ENCODE results near the gene FOSL2. TPM values are rescaled to one million over a fixed set of nuclear protein-coding genes. Genes with fewer than 3 reads are reported as not detected.

The FOSL2 gene
- total RNA-seq, 1 experiment from 2014 or later: 44.8 TPM

- intact Hi-C loops (cut with micrococcal nuclease): no loop called here
- no TSS peak for BruUV-seq (replicated peaks)
- H3K9me3 ChIP-seq (ENCODE audit: control insufficient read depth in 1 of 2, insufficient read depth in 1 of 2, low read depth in 1 of 2, low read length in 2 of 2): no peaks in the 10 kb centered on the region
- ChIA-PET RAD21 (ENCODE audit: low non-redundant PET in 1 of 2, low total read pairs in 2 of 2, uncharacterized antibody in 2 of 2, unreplicated experiment in 2 of 2) (no interaction called here), POLR2A (no interaction called here), CTCF (no interaction called here)
- H3K4me1 ChIP-seq (ENCODE audit: control insufficient read depth in 1 of 2, insufficient read depth in 2 of 2, low read length in 2 of 2): peaks cover 0 to 9% of the 10 kb centered on the region in 2 experiments; a peak in 2 of 4 replicates
- H3K4me3 ChIP-seq (replicated peaks in 1 of 2; ENCODE audit: low read depth in 1 of 2, low read length in 2 of 2): no peak overlapping the region
- H3K36me3 ChIP-seq (ENCODE audit: control insufficient read depth in 1 of 2, insufficient read depth in 2 of 2, low read length in 2 of 2): no peaks in the 10 kb centered on the region
- no peak overlapping the region for H3K4me2 ChIP-seq (ENCODE audit: low read length)
- no peak overlapping the region for H3K27ac ChIP-seq (ENCODE audit: low read depth, low read length)
- H3K27me3 ChIP-seq (ENCODE audit: insufficient read depth, low read length): no peaks in the 10 kb centered on the region
- DNase-seq (ENCODE audit: low read depth, low spot score) (no peak), ATAC-seq (no peak)
- H4K20me1 ChIP-seq (ENCODE audit: insufficient read depth): no peaks in the 10 kb centered on the region
- H2AFZ ChIP-seq (ENCODE audit: low read depth, low read length, poor library complexity, severe bottlenecking): no peak overlapping the region
- TF ChIP-seq CBX3 (IDR thresholded peaks at IDR 0.05; ENCODE audit: low read depth): no peak
- TF ChIP-seq EZH2 (IDR thresholded peaks at IDR 0.05): no peak
- TF ChIP-seq, protein P1, sequence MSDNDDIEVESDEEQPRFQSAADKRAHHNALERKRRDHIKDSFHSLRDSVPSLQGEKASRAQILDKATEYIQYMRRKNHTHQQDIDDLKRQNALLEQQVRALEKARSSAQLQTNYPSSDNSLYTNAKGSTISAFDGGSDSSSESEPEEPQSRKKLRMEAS (IDR thresholded peaks at IDR 0.05): no peak
- no peak for TF ChIP-seq RAD21 (IDR thresholded peaks at IDR 0.05; ENCODE audit: low read depth)
- H3K9me2 ChIP-seq (ENCODE audit: insufficient read depth): no peaks in the 10 kb centered on the region
- H3K79me2 ChIP-seq (ENCODE audit: insufficient read depth, low read length): no peaks in the 10 kb centered on the region
- no peak overlapping the region for H3K9ac ChIP-seq (ENCODE audit: low read length)
Observed at GRCh38 chr2:28368357-28368798, 24.3 kb upstream of the FOSL2 start.

GRCh38 chr2:28369358-28369757, 23.3 kb upstream of the FOSL2 start:
- ChIA-PET POLR2A (no interaction called here), CTCF (no interaction called here), RAD21 (ENCODE audit: low non-redundant PET in 1 of 2, low total read pairs in 2 of 2, uncharacterized antibody in 2 of 2, unreplicated experiment in 2 of 2) (interaction anchor here in 1 of 2 experiments (0.6 kb wide), 1 partner anchor 22 kb away, joined by 4 read pairs; no protein-coding TSS in a partner anchor)
- Histone ChIP-seq H3K4me1 (ENCODE audit: control insufficient read depth in 1 of 2, insufficient read depth in 2 of 2, low read length in 2 of 2) (peaks cover 0 to 9% of the 10 kb centered on the region in 2 experiments; a peak in 2 of 4 replicates), H3K4me2 (ENCODE audit: low read length) (no peak overlapping the region), H3K9me3 (ENCODE audit: control insufficient read depth in 1 of 2, insufficient read depth in 1 of 2, low read depth in 1 of 2, low read length in 2 of 2) (no peaks in the 10 kb centered on the region), H3K27me3 (ENCODE audit: insufficient read depth, low read length) (no peaks in the 10 kb centered on the region), H4K20me1 (ENCODE audit: insufficient read depth) (no peaks in the 10 kb centered on the region), H3K27ac (ENCODE audit: low read depth, low read length) (no peak overlapping the region), H3K36me3 (ENCODE audit: control insufficient read depth in 1 of 2, insufficient read depth in 2 of 2, low read length in 2 of 2) (no peaks in the 10 kb centered on the region), H2AFZ (ENCODE audit: low read depth, low read length, poor library complexity, severe bottlenecking) (no peak overlapping the region), H3K9ac (ENCODE audit: low read length) (no peak overlapping the region), H3K4me3 (replicated peaks in 1 of 2; ENCODE audit: low read depth in 1 of 2, low read length in 2 of 2) (no peak overlapping the region), H3K9me2 (ENCODE audit: insufficient read depth) (no peaks in the 10 kb centered on the region), H3K79me2 (ENCODE audit: insufficient read depth, low read length) (no peaks in the 10 kb centered on the region)
- TF ChIP-seq ELF1 (IDR thresholded peaks at IDR 0.05; ENCODE audit: borderline replicate concordance, low read depth): no peak
- TF ChIP-seq SRF (IDR thresholded peaks at IDR 0.05; ENCODE audit: low read depth): no peak
- intact Hi-C loops (cut with micrococcal nuclease): no loop called here
- BruUV-seq (replicated peaks): no TSS peak
- DNase-seq (ENCODE audit: low read depth, low spot score): no peak
- no peak for ATAC-seq

Data from HCT116 (cell line).